ENCODE measurements around the gene HS1BP3.

HS1BP3 gene

GRCh38 chr2:20622731-20623130 lies 28.2 kb downstream of the HS1BP3 start:
- Mint-ChIP-seq H3K4me1 (no peaks in the 10 kb centered on the region), H3K27ac (no peak overlapping the region), H3K27me3 (no peaks in the 10 kb centered on the region), H3K36me3 (no peaks in the 10 kb centered on the region), H3K4me3 (no peak overlapping the region), H3K9me3 (no peaks in the 10 kb centered on the region)
- CTCF ChIA-PET: no interaction called here
- DNase-seq: peak; percentile 14

- peak; percentile 5 for DNase-seq
- Mint-ChIP-seq H3K9me3 (no peaks in the 10 kb centered on the region), H3K36me3 (no peaks in the 10 kb centered on the region), H3K27ac (no peak overlapping the region), H3K4me1 (no peaks in the 10 kb centered on the region), H3K27me3 (no peaks in the 10 kb centered on the region), H3K4me3 (no peak overlapping the region)
- CTCF ChIA-PET: no interaction called here
Observed at GRCh38 chr2:20622296-20622686, 28.6 kb downstream of the HS1BP3 start.

GRCh38 chr2:20621366-20622295 lies 29.3 kb downstream of the HS1BP3 start:
- Mint-ChIP-seq H3K4me3 (no peak overlapping the region), H3K36me3 (no peaks in the 10 kb centered on the region), H3K27ac (no peak overlapping the region), H3K9me3 (no peaks in the 10 kb centered on the region), H3K4me1 (no peaks in the 10 kb centered on the region), H3K27me3 (no peaks in the 10 kb centered on the region)
- CTCF ChIA-PET: no interaction called here
- DNase-seq: peak; percentile 14

GRCh38 chr2:20620696-20621365 lies 30.1 kb downstream of the HS1BP3 start:
- Mint-ChIP-seq H3K4me1 (no peaks in the 10 kb centered on the region), H3K36me3 (no peaks in the 10 kb centered on the region), H3K9me3 (no peaks in the 10 kb centered on the region), H3K27ac (no peak overlapping the region), H3K4me3 (no peak overlapping the region), H3K27me3 (no peaks in the 10 kb centered on the region)
- CTCF ChIA-PET: no interaction called here
- DNase-seq: peak; percentile 5

GRCh38 chr2:20620271-20620681 lies 30.6 kb downstream of the HS1BP3 start:
- H3K27ac Mint-ChIP-seq: no peak overlapping the region
- no peaks in the 10 kb centered on the region for H3K9me3 Mint-ChIP-seq
- H3K36me3 Mint-ChIP-seq: no peaks in the 10 kb centered on the region
- peak; percentile 5 for DNase-seq
- CTCF ChIA-PET: interaction anchor here (0.8 kb wide), 1 partner anchor 31 kb away, joined by 3 read pairs; no protein-coding TSS in a partner anchor
- H3K4me3 Mint-ChIP-seq: no peak overlapping the region
- H3K4me1 Mint-ChIP-seq: no peaks in the 10 kb centered on the region
- H3K27me3 Mint-ChIP-seq: no peaks in the 10 kb centered on the region

GRCh38 chr2:20619624-20620024 lies 31.3 kb downstream of the HS1BP3 start:
- no peak overlapping the region for H3K4me3 Mint-ChIP-seq
- no peak overlapping the region for H3K27ac Mint-ChIP-seq
- DNase-seq: peak; percentile 14
- H3K4me1 Mint-ChIP-seq: no peaks in the 10 kb centered on the region
- CTCF ChIA-PET: interaction anchor here (0.8 kb wide), 1 partner anchor 32 kb away, joined by 3 read pairs; no protein-coding TSS in a partner anchor
- no peaks in the 10 kb centered on the region for H3K9me3 Mint-ChIP-seq
- H3K36me3 Mint-ChIP-seq: no peaks in the 10 kb centered on the region
- no peaks in the 10 kb centered on the region for H3K27me3 Mint-ChIP-seq

- no peak overlapping the region for H3K4me3 Mint-ChIP-seq
- CTCF ChIA-PET: no interaction called here
- no peak overlapping the region for H3K27ac Mint-ChIP-seq
- DNase-seq: peak; percentile 16
- no peaks in the 10 kb centered on the region for H3K36me3 Mint-ChIP-seq
- no peaks in the 10 kb centered on the region for H3K4me1 Mint-ChIP-seq
- no peaks in the 10 kb centered on the region for H3K27me3 Mint-ChIP-seq
- no peaks in the 10 kb centered on the region for H3K9me3 Mint-ChIP-seq
Observed at GRCh38 chr2:20618886-20619521, 31.9 kb downstream of the HS1BP3 start.

- CTCF ChIA-PET: interaction anchor here (0.9 kb wide), 1 partner anchor 180 kb away, joined by 3 read pairs; no protein-coding TSS in a partner anchor
- DNase-seq: peak; percentile 1
Observed at GRCh38 chr2:20618468-20618885, 32.4 kb downstream of the HS1BP3 start.

GRCh38 chr2:20617892-20618467 lies 32.9 kb downstream of the HS1BP3 start:
- H3K27me3 Mint-ChIP-seq: no peaks in the 10 kb centered on the region
- H3K9me3 Mint-ChIP-seq: no peaks in the 10 kb centered on the region
- DNase-seq: peak; percentile 4
- no peak overlapping the region for H3K27ac Mint-ChIP-seq
- H3K4me3 Mint-ChIP-seq: no peak overlapping the region
- no peaks in the 10 kb centered on the region for H3K36me3 Mint-ChIP-seq
- CTCF ChIA-PET: interaction anchor here (0.9 to 1.3 kb wide), 2 partner anchors 24 to 179 kb away, joined by 3 to 4 read pairs; no protein-coding TSS in a partner anchor
- no peaks in the 10 kb centered on the region for H3K4me1 Mint-ChIP-seq

More at GRCh38 chr2:20618468-20618885, 32.4 kb downstream of the HS1BP3 start:
- H3K9me3 Mint-ChIP-seq: no peaks in the 10 kb centered on the region
- no peak overlapping the region for H3K4me3 Mint-ChIP-seq
- no peaks in the 10 kb centered on the region for H3K27me3 Mint-ChIP-seq
- no peaks in the 10 kb centered on the region for H3K36me3 Mint-ChIP-seq
- H3K4me1 Mint-ChIP-seq: no peaks in the 10 kb centered on the region
- no peak overlapping the region for H3K27ac Mint-ChIP-seq

GRCh38 chr2:20617081-20617575 lies 33.8 kb downstream of the HS1BP3 start:
- no peak overlapping the region for H3K27ac Mint-ChIP-seq
- CTCF ChIA-PET: interaction anchor here (1.3 kb wide), 1 partner anchor 25 kb away, joined by 4 read pairs; no protein-coding TSS in a partner anchor
- H3K9me3 Mint-ChIP-seq: no peaks in the 10 kb centered on the region
- H3K4me3 Mint-ChIP-seq: no peak overlapping the region
- DNase-seq: peak; percentile 12
- H3K4me1 Mint-ChIP-seq: no peaks in the 10 kb centered on the region
- H3K27me3 Mint-ChIP-seq: no peaks in the 10 kb centered on the region
- H3K36me3 Mint-ChIP-seq: no peaks in the 10 kb centered on the region

GRCh38 chr2:20616341-20616871 lies 34.5 kb downstream of the HS1BP3 start:
- H3K27me3 Mint-ChIP-seq: no peaks in the 10 kb centered on the region
- no peaks in the 10 kb centered on the region for H3K4me1 Mint-ChIP-seq
- CTCF ChIA-PET: interaction anchor here (1.2 kb wide), 1 partner anchor 27 kb away, joined by 3 read pairs; no protein-coding TSS in a partner anchor
- H3K36me3 Mint-ChIP-seq: no peaks in the 10 kb centered on the region
- H3K9me3 Mint-ChIP-seq: no peaks in the 10 kb centered on the region
- H3K27ac Mint-ChIP-seq: no peak overlapping the region
- DNase-seq: peak; percentile 16
- H3K4me3 Mint-ChIP-seq: no peak overlapping the region

GRCh38 chr2:20615466-20616241 lies 35.2 kb downstream of the HS1BP3 start:
- Mint-ChIP-seq H3K4me1 (no peaks in the 10 kb centered on the region), H3K4me3 (no peak overlapping the region), H3K36me3 (no peaks in the 10 kb centered on the region), H3K27me3 (no peaks in the 10 kb centered on the region), H3K27ac (no peak overlapping the region), H3K9me3 (no peaks in the 10 kb centered on the region)
- CTCF ChIA-PET: interaction anchor here (1.2 kb wide), 1 partner anchor 27 kb away, joined by 3 read pairs; no protein-coding TSS in a partner anchor
- DNase-seq: peak; percentile 15

- DNase-seq: peak; percentile 13
- H3K36me3 Mint-ChIP-seq: no peaks in the 10 kb centered on the region
- no peaks in the 10 kb centered on the region for H3K9me3 Mint-ChIP-seq
- CTCF ChIA-PET: no interaction called here
- no peak overlapping the region for H3K27ac Mint-ChIP-seq
- no peak overlapping the region for H3K4me3 Mint-ChIP-seq
- no peaks in the 10 kb centered on the region for H3K27me3 Mint-ChIP-seq
- H3K4me1 Mint-ChIP-seq: no peaks in the 10 kb centered on the region
Observed at GRCh38 chr2:20615068-20615465, 35.8 kb downstream of the HS1BP3 start.
